DLD1 (cell line): Measurements from ENCODE around the gene SYNGR4.
"Not testable (repeated sequence)": the region's sequence is repeated elsewhere in the genome, so short reads cannot be mapped to it uniquely, and the experiment has no call there.

Experiments
- in situ Hi-C: cut with HindIII; loops from 2 replicates; pipeline ENCODE4 v1.10.0; 2017; ENCODE audit warnings: low sequenced_read_pairs

The SYNGR4 gene

GRCh38 chr19:48363810-48364597 is at the start of gene SYNGR4, which contains the start of gene TMEM143:
Gene SYNGR4, plus strand, starts transcription at chr19:48364367. Its CDS starts 1,476 bp downstream, at chr19:48365843.
Gene TMEM143, minus strand, starts transcription at chr19:48363940. Its CDS starts 20 bp downstream, at chr19:48363920.
- in situ Hi-C loops: no loop called here

- in situ Hi-C loops: no loop called here
These were observed 48.5 kb upstream of the SYNGR4 start for GRCh38 chr19:48315712-48316111.

GRCh38 chr19:48317708-48317960 is 46.5 kb upstream of the SYNGR4 start:
- in situ Hi-C loops: not testable (repeated sequence)

GRCh38 chr19:48318286-48318987 is 45.7 kb upstream of the SYNGR4 start:
- in situ Hi-C loops: no loop called here

GRCh38 chr19:48319647-48320541 is 44.3 kb upstream of the SYNGR4 start:
- in situ Hi-C loops: no loop called here

GRCh38 chr19:48321372-48321621 is 42.9 kb upstream of the SYNGR4 start:
- in situ Hi-C loops: no loop called here

- in situ Hi-C loops: no loop called here
These were observed 42.3 kb upstream of the SYNGR4 start for GRCh38 chr19:48321622-48322591.

GRCh38 chr19:48325265-48325910 is 38.8 kb upstream of the SYNGR4 start, which contains the start of gene EMP3:
Gene EMP3, plus strand, starts transcription at chr19:48325552. Its CDS starts 1,293 bp downstream, at chr19:48326845.
- in situ Hi-C loops: loop anchor here (25.0 kb wide), 1 partner anchor 112 kb away; the partner anchor contains the start of gene GRWD1

GRCh38 chr19:48329167-48329891 is 34.8 kb upstream of the SYNGR4 start:
- in situ Hi-C loops: loop anchor here (25.0 kb wide), 1 partner anchor 108 kb away; the partner anchor contains the start of gene GRWD1

GRCh38 chr19:48330012-48330681 is 34.0 kb upstream of the SYNGR4 start:
- in situ Hi-C loops: loop anchor here (25.0 kb wide), 1 partner anchor 107 kb away; the partner anchor contains the start of gene GRWD1

- in situ Hi-C loops: loop anchor here (25.0 kb wide), 1 partner anchor 105 kb away; the partner anchor contains the start of gene GRWD1
These were observed 31.9 kb upstream of the SYNGR4 start for GRCh38 chr19:48332351-48332661.

- in situ Hi-C loops: loop anchor here (25.0 kb wide), 1 partner anchor 104 kb away; the partner anchor contains the start of gene GRWD1
These were observed 31.3 kb upstream of the SYNGR4 start for GRCh38 chr19:48332662-48333466.

- in situ Hi-C loops: loop anchor here (25.0 kb wide), 1 partner anchor 104 kb away; the partner anchor contains the start of gene GRWD1
These were observed 30.4 kb upstream of the SYNGR4 start for GRCh38 chr19:48333467-48334384.

GRCh38 chr19:48338253-48338755 is 25.9 kb upstream of the SYNGR4 start:
- in situ Hi-C loops: loop anchor here (25.0 kb wide), 1 partner anchor 99 kb away; the partner anchor contains the start of gene GRWD1

GRCh38 chr19:48338802-48339503 is 25.2 kb upstream of the SYNGR4 start:
- in situ Hi-C loops: loop anchor here (25.0 kb wide), 1 partner anchor 98 kb away; the partner anchor contains the start of gene GRWD1
